Smooth muscle cell (in vitro differentiated cells): ENCODE measurements around the gene YOD1. TPM values are rescaled to one million over a fixed set of nuclear protein-coding genes. Genes with fewer than 3 reads are reported as not detected.

ENCODE experiments used
- DNase-seq: peaks from one replicate; lab custom pipeline; 2025; ENCODE audit not compliant: unreplicated experiment; lab: John Stamatoyannopoulos, UW
- H2AFZ ChIP-seq: fragments of 200-600 bp; sonication (generic); 2 replicates; pipeline ENCODE4 v1.6.0; 2016; ENCODE audit warnings: antibody characterized with exemption, low read depth, mild to moderate bottlenecking
- H3F3A ChIP-seq: fragments of 200-600 bp; sonication (generic); 2 replicates; pipeline ENCODE4 v1.6.0; 2017; ENCODE audit warnings: antibody characterized with exemption, low read depth
- H3K27ac ChIP-seq: fragments of 200-600 bp; sonication (generic); 2 replicates; pipeline ENCODE4 v1.5.1; 2016; ENCODE audit warnings: low read depth, mild to moderate bottlenecking
- H3K27me3 ChIP-seq: fragments of 200-600 bp; sonication (generic); 2 replicates; pipeline ENCODE4 v1.6.1; 2016; ENCODE audit warnings: low read depth, mild to moderate bottlenecking
- H3K36me3 ChIP-seq: fragments of 200-600 bp; sonication (generic); 2 replicates; pipeline ENCODE4 v1.5.1; 2016; ENCODE audit warnings: low read depth
- H3K4me1 ChIP-seq: fragments of 200-600 bp; sonication (generic); 2 replicates; pipeline ENCODE4 v1.5.1; 2016; ENCODE audit warnings: low read depth
- H3K4me2 ChIP-seq: fragments of 200-600 bp; sonication (generic); 2 replicates; pipeline ENCODE4 v1.6.0; 2016; ENCODE audit warnings: mild to moderate bottlenecking
- H3K4me3 ChIP-seq: fragments of 200-600 bp; sonication (generic); 2 replicates; pipeline ENCODE4 v1.5.1; 2016; ENCODE audit warnings: mild to moderate bottlenecking
- H3K79me2 ChIP-seq: fragments of 200-600 bp; sonication (generic); 2 replicates; pipeline ENCODE4 v1.6.0; 2016; ENCODE audit warnings: low read depth, mild to moderate bottlenecking
- H3K9ac ChIP-seq: fragments of 200-600 bp; sonication (generic); 2 replicates; pipeline ENCODE4 v1.6.0; 2016; ENCODE audit warnings: low read depth
- H3K9me3 ChIP-seq: fragments of 200-600 bp; sonication (generic); replicated peaks from 2 replicates; pipeline ENCODE4 v1.5.1; 2016; ENCODE audit warnings: low read depth
- H4K20me1 ChIP-seq: fragments of 200-600 bp; sonication (generic); 2 replicates; pipeline ENCODE4 v1.6.0; 2016; ENCODE audit warnings: low read depth
- WGBS: methylation state at CpG from one replicate; pipeline ENCODE4 v1.1.7; 2016; ENCODE audit warnings: low lambda C conversion rate; 5-methylcytosine and 5-hydroxymethylcytosine counted together
- polyA plus RNA-seq: library from polyadenylated mRNA; unstranded; fragments of >200 nt; fragmentation: Nextera tagmentation; extraction: Ambion mirVana; gene quantifications from 2 replicates; pipeline ENCODE4 v1.2.1, GENCODE V29; 2016
- total RNA-seq: library from RNA; depleted of rRNA; stranded (reverse); fragments of >200 nt; gene quantifications from 2 replicates; pipeline ENCODE4 v1.2.3, GENCODE V29; 2014
- TF ChIP-seq, protein P1 (sequence below): fragments of 200-600 bp; sonication (generic); IDR thresholded peaks from 2 replicates; pipeline ENCODE4 v1.5.1; 2017; ENCODE audit warnings: borderline replicate concordance, mild to moderate bottlenecking, antibody characterized with exemption; ENCODE audit not compliant: insufficient read depth, poor library complexity, severe bottlenecking

YOD1 gene
- total and polyA plus RNA-seq, 2 experiments from 2014 or later = 3.8 to 31.9 TPM

GRCh38 chr1:207081806-207082205 is 30.8 kb upstream of the YOD1 start:
- H3K27ac ChIP-seq = no peak overlapping the region
- H3K4me2 ChIP-seq = no peak overlapping the region
- no peaks in the 10 kb centered on the region for H3K79me2 ChIP-seq
- no peak overlapping the region for H2AFZ ChIP-seq
- no peaks in the 10 kb centered on the region for H3K36me3 ChIP-seq
- H3K9me3 ChIP-seq = no peaks in the 10 kb centered on the region
- H3K9ac ChIP-seq = no peak overlapping the region
- H3K4me3 ChIP-seq = no peak overlapping the region
- H3F3A ChIP-seq = peaks cover 7% of the 10 kb centered on the region
- no peaks in the 10 kb centered on the region for H3K27me3 ChIP-seq
- TF ChIP-seq, protein P1, sequence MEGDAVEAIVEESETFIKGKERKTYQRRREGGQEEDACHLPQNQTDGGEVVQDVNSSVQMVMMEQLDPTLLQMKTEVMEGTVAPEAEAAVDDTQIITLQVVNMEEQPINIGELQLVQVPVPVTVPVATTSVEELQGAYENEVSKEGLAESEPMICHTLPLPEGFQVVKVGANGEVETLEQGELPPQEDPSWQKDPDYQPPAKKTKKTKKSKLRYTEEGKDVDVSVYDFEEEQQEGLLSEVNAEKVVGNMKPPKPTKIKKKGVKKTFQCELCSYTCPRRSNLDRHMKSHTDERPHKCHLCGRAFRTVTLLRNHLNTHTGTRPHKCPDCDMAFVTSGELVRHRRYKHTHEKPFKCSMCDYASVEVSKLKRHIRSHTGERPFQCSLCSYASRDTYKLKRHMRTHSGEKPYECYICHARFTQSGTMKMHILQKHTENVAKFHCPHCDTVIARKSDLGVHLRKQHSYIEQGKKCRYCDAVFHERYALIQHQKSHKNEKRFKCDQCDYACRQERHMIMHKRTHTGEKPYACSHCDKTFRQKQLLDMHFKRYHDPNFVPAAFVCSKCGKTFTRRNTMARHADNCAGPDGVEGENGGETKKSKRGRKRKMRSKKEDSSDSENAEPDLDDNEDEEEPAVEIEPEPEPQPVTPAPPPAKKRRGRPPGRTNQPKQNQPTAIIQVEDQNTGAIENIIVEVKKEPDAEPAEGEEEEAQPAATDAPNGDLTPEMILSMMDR = no peak
- no peaks in the 10 kb centered on the region for H4K20me1 ChIP-seq
- 92% methylated on average over 2 of the region's 2 CpGs for WGBS
- DNase-seq = no peak
- H3K4me1 ChIP-seq = peaks cover 8% of the 10 kb centered on the region

DNA sequence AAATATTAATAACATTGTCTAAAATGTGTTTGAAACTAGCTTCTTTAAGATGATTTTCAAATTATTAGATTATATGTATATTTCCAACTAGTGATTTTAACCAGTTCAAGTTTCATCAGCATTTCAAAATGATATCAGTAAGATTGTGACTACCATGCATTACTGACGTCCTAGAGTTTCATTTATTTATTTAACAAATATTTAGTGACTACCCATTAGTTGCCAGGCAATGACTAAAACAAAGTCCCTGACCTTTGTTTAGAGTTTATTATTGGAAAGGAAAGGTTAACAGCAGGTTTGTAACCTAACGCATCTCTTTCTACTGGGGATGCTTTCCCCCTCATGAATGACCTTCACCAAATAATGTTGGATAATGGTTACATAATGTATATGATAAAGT is 30.1 kb upstream of the YOD1 start:
- DNase-seq = no peak
- Histone ChIP-seq H3K4me3 (no peak overlapping the region), H3K9me3 (no peaks in the 10 kb centered on the region), H3K4me2 (no peak overlapping the region), H4K20me1 (no peaks in the 10 kb centered on the region), H3K36me3 (no peaks in the 10 kb centered on the region), H3K9ac (no peak overlapping the region), H3K27ac (no peak overlapping the region), H3K79me2 (no peaks in the 10 kb centered on the region), H3K4me1 (peaks cover 8% of the 10 kb centered on the region), H2AFZ (no peak overlapping the region), H3F3A (peaks cover 7% of the 10 kb centered on the region), H3K27me3 (no peaks in the 10 kb centered on the region)
- TF ChIP-seq, protein P1 = no peak
- 87% methylated on average over 2 of the region's 2 CpGs for WGBS

GRCh38 chr1:207079706-207080241 is 28.8 kb upstream of the YOD1 start:
- WGBS = 92% methylated on average over 6 of the region's 6 CpGs
- Histone ChIP-seq H3K27me3 (no peaks in the 10 kb centered on the region), H3K9ac (no peak overlapping the region), H3F3A (peaks cover 7% of the 10 kb centered on the region), H2AFZ (no peak overlapping the region), H3K79me2 (no peaks in the 10 kb centered on the region), H3K27ac (no peak overlapping the region), H3K4me3 (no peak overlapping the region), H3K4me1 (peaks cover 8% of the 10 kb centered on the region), H4K20me1 (no peaks in the 10 kb centered on the region), H3K4me2 (no peak overlapping the region), H3K9me3 (no peaks in the 10 kb centered on the region), H3K36me3 (no peaks in the 10 kb centered on the region)
- no peak for DNase-seq
- TF ChIP-seq, protein P1 = no peak

DNA sequence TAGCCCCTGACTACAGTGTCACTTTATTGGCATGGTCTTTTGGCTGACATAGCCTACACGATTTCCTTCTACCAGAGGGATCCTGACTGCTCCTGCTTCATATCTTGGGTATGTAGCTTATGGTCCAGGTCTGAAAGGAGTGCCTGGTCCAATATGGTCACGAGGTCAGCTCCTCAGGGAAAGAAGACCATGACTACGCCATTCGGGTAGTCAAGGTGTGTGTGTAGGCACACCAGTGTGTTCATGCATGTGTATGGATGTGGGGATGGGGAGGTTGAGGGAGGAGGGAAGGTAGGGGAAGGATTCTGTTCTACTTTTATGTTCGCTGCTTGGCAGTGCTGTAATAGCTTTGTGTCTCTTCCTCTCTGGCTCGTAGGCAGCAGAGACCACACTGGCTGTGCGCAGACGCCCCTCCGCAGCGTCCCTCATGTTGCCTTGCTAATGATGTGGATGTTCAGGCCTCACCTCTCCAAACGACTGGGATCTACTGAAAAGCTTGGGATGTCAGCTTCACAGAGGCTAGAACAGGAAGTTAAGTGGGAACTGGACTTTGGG is 27.6 kb upstream of the YOD1 start:
- TF ChIP-seq, protein P1 = no peak
- no peak overlapping the region for H3K27ac ChIP-seq
- H4K20me1 ChIP-seq = no peaks in the 10 kb centered on the region
- H3K4me2 ChIP-seq = no peak overlapping the region
- no peak for DNase-seq
- no peaks in the 10 kb centered on the region for H3K27me3 ChIP-seq
- no peaks in the 10 kb centered on the region for H3K4me1 ChIP-seq
- H3K9me3 ChIP-seq = no peaks in the 10 kb centered on the region
- no peak overlapping the region for H3K4me3 ChIP-seq
- no peaks in the 10 kb centered on the region for H3F3A ChIP-seq
- H3K9ac ChIP-seq = no peak overlapping the region
- no peaks in the 10 kb centered on the region for H3K36me3 ChIP-seq
- 89% methylated on average over 11 of the region's 11 CpGs for WGBS
- no peak overlapping the region for H2AFZ ChIP-seq
- no peaks in the 10 kb centered on the region for H3K79me2 ChIP-seq
